ENCODE results near the gene SIRPB1. TPM values are rescaled to one million over a fixed set of nuclear protein-coding genes. Genes with fewer than 3 reads are reported as not detected.
"Not testable (repeated sequence)": the region's sequence is repeated elsewhere in the genome, so short reads cannot be mapped to it uniquely, and the experiment has no call there.

SIRPB1 gene
- total RNA-seq, 2 donors from 2014 or later, result 0.91 to 1.6 TPM

GRCh38 chr20:1618479-1618878, 1.3 kb downstream of the SIRPB1 start:
- Mint-ChIP-seq H3K9me3 (peaks cover 6 to 7% of the 10 kb centered on the region in 2 donors), H3K36me3 (ENCODE audit: insufficient read depth in 2 of 2) (peaks cover 3 to 11% of the 10 kb centered on the region in 2 donors), H3K27me3 (ENCODE audit: low read depth) (no peaks in the 10 kb centered on the region), H3K4me1 (ENCODE audit: low read depth) (peaks cover 49% of the 10 kb centered on the region), H3K4me3 (no peak overlapping the region), H3K27ac (no peak overlapping the region)
- DNase-seq (no peak), ATAC-seq (replicated peaks in 1 of 2) (no peak)

GRCh38 chr20:1616858-1617434, 2.9 kb downstream of the SIRPB1 start:
- DNase-seq (no peak), ATAC-seq (replicated peaks in 1 of 2) (no peak)
- Mint-ChIP-seq H3K4me3 (no peak overlapping the region), H3K27ac (no peak overlapping the region), H3K36me3 (ENCODE audit: insufficient read depth in 2 of 2) (peaks cover 3 to 11% of the 10 kb centered on the region in 2 donors), H3K27me3 (ENCODE audit: low read depth) (no peaks in the 10 kb centered on the region), H3K4me1 (ENCODE audit: low read depth) (peaks cover 34% of the 10 kb centered on the region), H3K9me3 (peaks cover 6 to 7% of the 10 kb centered on the region in 2 donors)

DNA sequence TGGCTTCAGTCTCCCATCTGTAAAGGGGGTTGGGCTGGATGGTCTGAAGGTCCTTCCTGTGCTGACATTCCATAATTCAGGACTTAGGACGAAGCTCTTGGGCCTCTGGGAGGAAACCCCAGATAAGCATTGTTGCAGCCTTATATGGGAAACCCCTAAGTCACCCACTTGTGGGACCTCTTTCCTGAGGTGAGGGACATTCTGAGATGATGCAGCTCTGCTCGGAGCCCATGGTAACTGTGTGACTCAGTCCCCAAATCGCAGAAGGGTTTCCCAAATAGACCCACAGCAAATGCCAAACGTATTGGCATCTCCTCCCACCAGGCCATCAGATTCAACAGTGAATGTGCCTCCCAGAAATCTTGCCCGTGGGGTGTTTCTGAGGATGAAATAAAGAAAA, 9.4 kb downstream of the SIRPB1 start:
- not testable (repeated sequence) for H3K4me1 Mint-ChIP-seq (ENCODE audit: low read depth); H3K27ac Mint-ChIP-seq; H3K4me3 Mint-ChIP-seq; H3K36me3 Mint-ChIP-seq (ENCODE audit: insufficient read depth in 2 of 2); DNase-seq; H3K27me3 Mint-ChIP-seq (ENCODE audit: low read depth); H3K9me3 Mint-ChIP-seq
- ATAC-seq (replicated peaks in 1 of 2), result peak in 1 of 2 donors; percentile 73

DNA sequence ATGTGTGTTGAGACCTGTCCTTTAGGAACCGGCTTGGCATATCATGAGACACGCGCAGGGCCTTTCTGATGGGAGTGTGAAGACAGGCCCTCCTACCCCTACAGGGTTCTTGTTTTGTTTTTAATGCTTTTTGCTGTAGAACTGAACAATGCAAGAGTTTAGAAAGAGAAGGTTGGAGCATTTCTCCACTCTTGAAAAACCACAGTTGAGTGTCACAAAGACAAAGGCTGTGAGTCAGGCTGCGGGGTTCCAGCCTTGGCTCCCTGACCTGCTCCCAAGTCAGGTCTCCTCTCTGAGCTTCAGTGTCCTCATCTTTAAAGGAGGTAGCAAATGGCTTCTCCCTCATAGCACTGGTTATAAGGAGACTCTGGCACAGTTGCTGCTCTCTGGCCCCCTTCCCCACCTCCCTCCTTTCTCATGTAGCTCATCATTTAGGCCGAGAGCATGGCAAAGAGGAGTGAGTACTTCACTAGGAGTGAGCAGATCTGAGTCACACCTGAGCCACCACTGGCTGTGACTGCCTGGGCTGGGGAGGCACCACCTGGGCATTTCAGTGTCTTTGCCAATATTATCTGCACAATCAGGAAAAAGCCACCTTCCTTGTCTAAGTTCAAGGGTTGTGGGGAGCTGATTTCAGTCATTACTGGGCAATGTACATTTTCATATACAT, 11.0 kb downstream of the SIRPB1 start:
- ATAC-seq (replicated peaks in 1 of 2), result peak; percentile 15 to 54
- H3K4me3 Mint-ChIP-seq; H3K9me3 Mint-ChIP-seq; H3K27me3 Mint-ChIP-seq (ENCODE audit: low read depth); H3K27ac Mint-ChIP-seq; H3K4me1 Mint-ChIP-seq (ENCODE audit: low read depth); H3K36me3 Mint-ChIP-seq (ENCODE audit: insufficient read depth in 2 of 2); DNase-seq: not testable (repeated sequence)

DNA sequence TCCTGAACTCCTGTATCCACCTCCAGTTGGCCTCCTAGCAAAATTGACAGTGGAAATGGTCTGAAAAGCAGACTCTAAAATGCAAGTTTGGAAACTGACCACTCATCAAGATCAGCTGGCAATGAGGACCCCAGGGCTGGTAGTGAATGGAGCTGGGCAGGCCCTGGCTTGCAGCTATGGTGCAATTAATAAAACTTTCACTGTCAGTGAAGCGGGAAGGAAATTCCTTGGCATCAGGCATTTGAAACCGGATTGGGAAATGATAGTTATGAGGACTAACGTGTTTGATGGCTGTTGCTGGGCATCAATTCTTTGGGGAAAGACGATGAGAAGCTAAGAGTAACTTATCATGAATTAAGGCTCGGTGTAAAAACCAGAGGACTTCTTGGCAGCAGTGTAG, 19.1 kb downstream of the SIRPB1 start:
- ATAC-seq (replicated peaks in 1 of 2), result no peak
- Mint-ChIP-seq H3K4me3 (no peak overlapping the region), H3K27ac (no peak overlapping the region)

GRCh38 chr20:1595333-1595732, 24.5 kb downstream of the SIRPB1 start:
- DNase-seq (no peak), ATAC-seq (replicated peaks in 1 of 2) (no peak)
- Mint-ChIP-seq H3K36me3 (ENCODE audit: insufficient read depth in 2 of 2) (no peaks in the 10 kb centered on the region), H3K27me3 (ENCODE audit: low read depth) (no peaks in the 10 kb centered on the region), H3K4me3 (no peak overlapping the region), H3K27ac (no peak overlapping the region), H3K9me3 (no peaks in the 10 kb centered on the region), H3K4me1 (ENCODE audit: low read depth) (no peaks in the 10 kb centered on the region)

More for the DNA sequence above, 19.1 kb downstream of the SIRPB1 start:
- H3K27me3 Mint-ChIP-seq (ENCODE audit: low read depth), result no peaks in the 10 kb centered on the region
- no peaks in the 10 kb centered on the region for H3K4me1 Mint-ChIP-seq (ENCODE audit: low read depth)
- no peaks in the 10 kb centered on the region for H3K9me3 Mint-ChIP-seq
- no peak for DNase-seq
- no peaks in the 10 kb centered on the region for H3K36me3 Mint-ChIP-seq (ENCODE audit: insufficient read depth in 2 of 2)

DNA sequence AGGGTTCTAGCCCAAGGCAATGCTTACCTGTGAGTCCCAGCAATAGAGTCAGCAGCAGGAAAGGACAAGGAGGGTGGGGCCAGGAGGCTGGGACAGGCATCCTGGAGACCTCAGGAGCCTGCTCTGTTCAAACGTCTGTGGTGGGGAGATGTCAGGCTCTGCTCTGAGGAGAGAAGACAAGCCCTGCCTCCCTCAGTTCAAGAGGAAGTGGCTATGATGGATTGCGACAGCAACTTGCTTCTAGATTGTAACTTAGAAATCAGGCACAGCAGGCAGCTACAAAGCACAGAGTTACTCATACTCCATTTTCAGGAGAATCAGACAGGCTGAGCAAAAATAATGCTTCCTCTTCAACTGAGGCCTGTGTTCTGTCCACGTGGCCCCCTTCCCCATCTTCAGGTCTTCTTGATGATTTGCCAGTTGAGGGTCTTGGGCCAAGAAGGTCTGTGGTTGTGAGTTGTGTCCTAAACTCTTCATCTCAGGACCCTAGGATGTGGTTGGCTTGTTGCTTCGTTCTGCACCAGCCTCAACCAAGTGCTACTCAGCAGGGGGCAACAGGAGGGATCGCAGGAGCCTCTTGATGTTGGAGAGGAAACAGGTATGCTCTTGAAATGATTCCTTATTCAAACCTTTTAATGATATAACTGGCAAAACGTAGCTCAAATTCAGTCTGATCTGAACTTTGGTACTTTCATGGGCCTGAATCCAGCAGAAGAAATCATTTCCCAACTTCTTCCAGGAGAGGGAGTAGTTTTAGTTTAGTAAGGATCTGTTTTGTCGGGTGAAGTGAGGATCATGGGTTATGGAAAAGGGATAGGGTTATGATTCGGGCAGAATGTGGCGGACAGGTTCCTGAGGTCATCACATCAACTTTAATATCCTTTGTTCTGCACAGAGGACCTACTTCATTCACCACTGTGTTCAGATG, 31.0 kb downstream of the SIRPB1 start:
- Mint-ChIP-seq H3K9me3 (no peaks in the 10 kb centered on the region), H3K27ac (no peak overlapping the region), H3K4me3 (no peak overlapping the region), H3K4me1 (ENCODE audit: low read depth) (no peaks in the 10 kb centered on the region), H3K36me3 (ENCODE audit: insufficient read depth in 2 of 2) (no peaks in the 10 kb centered on the region), H3K27me3 (ENCODE audit: low read depth) (no peaks in the 10 kb centered on the region)
- ATAC-seq (replicated peaks in 1 of 2), result no peak
- DNase-seq, result no peak

DNA sequence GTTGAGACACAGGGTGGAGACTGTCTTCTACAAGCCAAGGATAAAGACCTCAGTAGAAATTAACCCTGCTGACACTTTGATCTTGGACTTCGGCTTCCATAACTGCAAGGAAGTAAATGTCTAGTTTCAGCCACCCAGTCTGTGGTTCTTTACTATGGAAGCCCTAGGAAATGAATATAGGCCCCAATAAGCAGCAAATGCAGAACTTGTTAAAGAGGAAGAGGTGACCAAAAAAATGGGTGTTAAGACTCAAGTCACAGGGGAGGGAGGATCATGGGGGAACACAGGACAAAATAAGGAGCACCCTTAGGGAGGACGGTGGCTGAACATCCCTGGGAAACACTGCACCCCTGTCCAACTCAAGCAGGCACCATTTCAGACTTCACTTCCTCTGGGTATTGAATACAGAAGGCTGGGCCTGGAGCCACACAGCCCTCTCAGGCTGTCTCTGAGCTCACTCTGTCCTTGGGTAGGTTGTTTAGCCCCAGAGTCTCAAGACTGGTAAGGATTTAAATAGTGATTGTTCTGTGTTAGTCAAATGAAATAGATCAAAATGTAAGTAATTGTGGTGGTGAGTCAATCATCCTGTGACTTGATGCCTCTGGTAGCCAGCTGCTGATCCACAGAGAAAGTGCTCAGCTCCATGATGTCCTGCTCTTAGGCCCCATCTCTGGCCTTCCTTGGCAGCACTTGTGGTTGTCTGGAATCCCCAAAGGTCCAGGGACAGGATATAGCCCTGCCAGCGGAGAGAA, 31.9 kb downstream of the SIRPB1 start:
- H3K27me3 Mint-ChIP-seq (ENCODE audit: low read depth), result no peaks in the 10 kb centered on the region
- no peaks in the 10 kb centered on the region for H3K36me3 Mint-ChIP-seq (ENCODE audit: insufficient read depth in 2 of 2)
- DNase-seq (no peak), ATAC-seq (replicated peaks in 1 of 2) (no peak)
- no peak overlapping the region for H3K27ac Mint-ChIP-seq
- H3K9me3 Mint-ChIP-seq, result no peaks in the 10 kb centered on the region
- H3K4me3 Mint-ChIP-seq, result no peak overlapping the region
- H3K4me1 Mint-ChIP-seq (ENCODE audit: low read depth), result no peaks in the 10 kb centered on the region

DNA sequence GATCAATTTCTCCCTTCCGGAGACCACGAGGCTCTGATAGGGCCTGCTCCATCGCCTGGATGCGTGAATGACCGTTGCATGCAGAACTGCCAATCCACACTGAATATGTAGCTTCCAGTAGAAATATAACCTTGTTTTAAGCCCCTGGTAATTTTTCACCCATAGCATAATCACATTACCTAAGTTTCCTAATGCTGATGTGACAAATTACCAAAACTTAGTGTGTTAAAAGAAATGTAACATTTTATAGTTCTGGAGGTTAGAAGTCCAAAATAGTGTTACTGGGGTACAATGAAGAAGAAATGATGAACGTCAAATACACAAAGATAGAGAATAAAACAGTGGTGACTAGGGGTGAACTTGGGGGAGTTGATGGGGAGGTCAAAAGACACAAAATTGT, 40.3 kb downstream of the SIRPB1 start:
- Mint-ChIP-seq H3K4me3 (no peak overlapping the region), H3K9me3 (peaks cover 0 to 1% of the 10 kb centered on the region in 2 donors), H3K27me3 (ENCODE audit: low read depth) (no peaks in the 10 kb centered on the region), H3K27ac (no peak overlapping the region), H3K4me1 (ENCODE audit: low read depth) (no peaks in the 10 kb centered on the region), H3K36me3 (ENCODE audit: insufficient read depth in 2 of 2) (no peaks in the 10 kb centered on the region)
- no peak for ATAC-seq (replicated peaks in 1 of 2)
- no peak for DNase-seq

GRCh38 chr20:1577906-1578305, 41.9 kb downstream of the SIRPB1 start:
- no peaks in the 10 kb centered on the region for H3K27me3 Mint-ChIP-seq (ENCODE audit: low read depth)
- H3K4me3 Mint-ChIP-seq, result no peak overlapping the region
- no peaks in the 10 kb centered on the region for H3K36me3 Mint-ChIP-seq (ENCODE audit: insufficient read depth in 2 of 2)
- H3K9me3 Mint-ChIP-seq, result peaks cover 0 to 1% of the 10 kb centered on the region in 2 donors
- ATAC-seq (replicated peaks in 1 of 2), result no peak
- no peaks in the 10 kb centered on the region for H3K4me1 Mint-ChIP-seq (ENCODE audit: low read depth)
- no peak overlapping the region for H3K27ac Mint-ChIP-seq
- no peak for DNase-seq

- H3K36me3 Mint-ChIP-seq (ENCODE audit: insufficient read depth in 2 of 2); H3K9me3 Mint-ChIP-seq; H3K4me3 Mint-ChIP-seq; H3K27me3 Mint-ChIP-seq (ENCODE audit: low read depth); H3K27ac Mint-ChIP-seq; H3K4me1 Mint-ChIP-seq (ENCODE audit: low read depth); DNase-seq: not testable (repeated sequence)
- peak; percentile 63 to 82 for ATAC-seq (replicated peaks in 1 of 2)
Measured at GRCh38 chr20:1577313-1577712, 42.5 kb downstream of the SIRPB1 start.

- no peaks in the 10 kb centered on the region for H3K4me1 Mint-ChIP-seq (ENCODE audit: low read depth)
- H3K4me3 Mint-ChIP-seq, result no peak overlapping the region
- H3K27me3 Mint-ChIP-seq (ENCODE audit: low read depth), result no peaks in the 10 kb centered on the region
- H3K27ac Mint-ChIP-seq, result peak overlapping the region; percentile 15
- H3K9me3 Mint-ChIP-seq, result peaks cover 0 to 1% of the 10 kb centered on the region in 2 donors
- H3K36me3 Mint-ChIP-seq (ENCODE audit: insufficient read depth in 2 of 2), result no peaks in the 10 kb centered on the region
- no peak for ATAC-seq (replicated peaks in 1 of 2)
- no peak for DNase-seq
Measured at GRCh38 chr20:1576641-1577040, 43.2 kb downstream of the SIRPB1 start.

DNA sequence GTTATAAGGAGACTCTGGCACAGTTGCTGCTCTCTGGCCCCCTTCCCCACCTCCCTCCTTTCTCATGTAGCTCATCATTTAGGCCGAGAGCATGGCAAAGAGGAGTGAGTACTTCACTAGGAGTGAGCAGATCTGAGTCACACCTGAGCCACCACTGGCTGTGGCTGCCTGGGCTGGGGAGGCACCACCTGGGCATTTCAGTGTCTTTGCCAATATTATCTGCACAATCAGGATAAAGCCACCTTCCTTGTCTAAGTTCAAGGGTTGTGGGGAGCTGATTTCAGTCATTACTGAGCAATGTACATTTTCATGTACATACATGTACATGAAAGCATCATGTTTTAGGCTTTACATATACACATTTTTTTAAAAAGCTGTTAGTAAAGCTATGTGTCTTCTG, 43.8 kb downstream of the SIRPB1 start:
- not testable (repeated sequence) for H3K9me3 Mint-ChIP-seq; DNase-seq; H3K27me3 Mint-ChIP-seq (ENCODE audit: low read depth); H3K4me1 Mint-ChIP-seq (ENCODE audit: low read depth); H3K36me3 Mint-ChIP-seq (ENCODE audit: insufficient read depth in 2 of 2); H3K27ac Mint-ChIP-seq; H3K4me3 Mint-ChIP-seq
- ATAC-seq (replicated peaks in 1 of 2), result peak; percentile 62 to 64

Measured in activated T-cell treated with anti-CD3 and anti-CD28 coated beads, Interleukin-2, amount 50 U/mL, for 72 hours (primary cell).